H1 (cell line): ENCODE data around the gene FASTK. TPM values are rescaled to one million over a fixed set of nuclear protein-coding genes. Genes with fewer than 3 reads are reported as not detected.

Experiments
- CTCF ChIA-PET: fragments of 300-600 bp; sonication (Branson Sonifier 250); formaldehyde crosslinking; loops from one replicate; lab custom pipeline; 2021; ENCODE audit not compliant: partially characterized antibody; lab: Charles Lee
- POLR2A ChIA-PET: fragments of 300-600 bp; sonication (Branson Sonifier 250); formaldehyde crosslinking; loops from one replicate; lab custom pipeline; 2021; ENCODE audit warnings: inconsistent platforms; ENCODE audit not compliant: partially characterized antibody; lab: Charles Lee
- DNase-seq, 2 experiments: peaks; one replicate each; pipeline versions ENCODE4 v3.0.0 to v3.0.0-alpha.2; 2010 to 2022; ENCODE audit warnings: low spot score in 2 of 2, low read depth in 1 of 2, mixed read lengths in 1 of 2
- FAIRE-seq: peaks from 2 replicates; lab custom pipeline; 2011; peaks lifted over from hg19 to GRCh38; lab: Jason Lieb, UNC
- H2AFZ ChIP-seq: 2 replicates; pipeline ENCODE4 v1.8.1; 2012; ENCODE audit warnings: low read length, inconsistent platforms
- H2AK5ac ChIP-seq: 2 replicates; pipeline ENCODE4 v1.6.1; 2013; ENCODE audit warnings: low read depth, low read length
- H2BK120ac ChIP-seq: replicated peaks from 2 replicates; pipeline ENCODE3; 2013; ENCODE audit warnings: low read depth, low read length, inconsistent platforms
- H2BK12ac ChIP-seq: 2 replicates; pipeline ENCODE4 v1.6.1; 2013; ENCODE audit warnings: low read depth, low read length
- H2BK15ac ChIP-seq: 2 replicates; pipeline ENCODE4 v1.6.1; 2013; ENCODE audit warnings: low read length
- H2BK20ac ChIP-seq: 2 replicates; pipeline ENCODE4 v1.6.1; 2013; ENCODE audit warnings: low read length
- H2BK5ac ChIP-seq: 2 replicates; pipeline ENCODE4 v1.6.1; 2013; ENCODE audit warnings: low read depth, low read length
- H3K14ac ChIP-seq: 2 replicates; pipeline ENCODE4 v1.6.1; 2013; ENCODE audit warnings: inconsistent platforms; ENCODE audit not compliant: insufficient read length
- H3K18ac ChIP-seq: 2 replicates; pipeline ENCODE4 v1.6.1; 2013; ENCODE audit warnings: low read length; ENCODE audit errors: extremely low read depth
- H3K23ac ChIP-seq: 2 replicates; pipeline ENCODE4 v1.6.1; 2013; ENCODE audit warnings: inconsistent platforms; ENCODE audit not compliant: insufficient read length
- H3K23me2 ChIP-seq: 2 replicates; pipeline ENCODE4 v1.6.1; 2013; ENCODE audit warnings: low read depth, low read length
- H3K27ac ChIP-seq: 2 replicates; pipeline ENCODE4 v1.6.1; 2011; ENCODE audit warnings: low read depth, low read length, inconsistent platforms
- H3K27me3 ChIP-seq, 4 experiments: replicated peaks in 1 of 4; 1 replicate in 1 of 4; 2 replicates in 3 of 4; pipeline versions ENCODE4 v1.6.1 to v1.8.1; 2011 to 2013; ENCODE audit warnings: low read length in 3 of 4, mild to moderate bottlenecking in 3 of 4, inconsistent platforms in 2 of 4, mixed read lengths in 2 of 4, moderate library complexity in 1 of 4; ENCODE audit not compliant: control insufficient read depth in 3 of 4, insufficient read depth in 3 of 4; ENCODE audit errors: extremely low read depth in 1 of 4
- H3K36me3 ChIP-seq, 4 experiments: 2 replicates each; pipeline versions ENCODE4 v1.6.1 to v1.8.1; 2011 to 2013; ENCODE audit warnings: mild to moderate bottlenecking in 4 of 4, low read length in 3 of 4, moderate library complexity in 2 of 4, control low read depth in 1 of 4, inconsistent platforms in 1 of 4; ENCODE audit not compliant: insufficient read depth in 4 of 4, control insufficient read depth in 2 of 4
- H3K4ac ChIP-seq: replicated peaks from 2 replicates; pipeline ENCODE3; 2013; ENCODE audit warnings: low read length, low read depth, mixed read lengths, inconsistent platforms; ENCODE audit not compliant: insufficient read length
- H3K4me1 ChIP-seq, 4 experiments: replicated peaks in 1 of 4; 1 replicate in 1 of 4; 2 replicates in 3 of 4; pipeline versions ENCODE4 v1.6.1 to v1.8.1; 2011 to 2013; ENCODE audit warnings: low read length in 3 of 4, inconsistent platforms in 2 of 4, mixed read lengths in 1 of 4; ENCODE audit not compliant: insufficient read depth in 4 of 4, control insufficient read depth in 3 of 4
- H3K4me2 ChIP-seq, 2 experiments: 2 replicates each; pipeline versions ENCODE4 v1.6.1 to v1.8.1; 2011 to 2013; ENCODE audit warnings: low read depth in 2 of 2, low read length in 2 of 2, control low read depth in 1 of 2, inconsistent platforms in 1 of 2, mild to moderate bottlenecking in 1 of 2; ENCODE audit not compliant: insufficient read depth in 1 of 2
- H3K4me3 ChIP-seq, 4 experiments: fragments of 200-600, 300-600 bp in 1 of 4; sonication (generic), shearing (Covaris generic), sonication (Bioruptor Twin) in 1 of 4; 2 replicates each; pipeline versions ENCODE4 v1.5.1 to v1.8.1; 2011 to 2016; ENCODE audit warnings: low read length in 4 of 4, low read depth in 3 of 4, control low read depth in 2 of 4, inconsistent platforms in 2 of 4, mild to moderate bottlenecking in 2 of 4, mixed read lengths in 1 of 4, moderate library complexity in 1 of 4; ENCODE audit not compliant: insufficient read depth in 2 of 4; ENCODE audit errors: extremely low read depth in 1 of 4
- H3K56ac ChIP-seq: replicated peaks from 2 replicates; pipeline ENCODE3; 2013; ENCODE audit warnings: low read depth, mild to moderate bottlenecking, mixed read lengths, low read length, inconsistent platforms; ENCODE audit not compliant: insufficient read length
- H3K79me1 ChIP-seq: 2 replicates; pipeline ENCODE4 v1.6.1; 2013; ENCODE audit warnings: low read depth, low read length, control low read depth
- H3K79me2 ChIP-seq, 2 experiments: 2 replicates each; pipeline versions ENCODE4 v1.6.1 to v1.8.1; 2012 to 2013; ENCODE audit warnings: low read length in 2 of 2, mild to moderate bottlenecking in 2 of 2, inconsistent platforms in 1 of 2; ENCODE audit not compliant: insufficient read depth in 2 of 2, control insufficient read depth in 1 of 2
- H3K9ac ChIP-seq, 4 experiments: replicated peaks in 1 of 4; 1 replicate in 1 of 4; 2 replicates in 3 of 4; pipeline versions ENCODE4 v1.6.1 to v1.8.1; 2011 to 2013; ENCODE audit warnings: low read depth in 3 of 4, low read length in 3 of 4, control low read depth in 2 of 4, mild to moderate bottlenecking in 2 of 4, moderate library complexity in 2 of 4, inconsistent platforms in 1 of 4; ENCODE audit errors: extremely low read depth in 1 of 4
- H3K9me3 ChIP-seq, 2 experiments: 2 replicates each; pipeline versions ENCODE4 v1.6.1 to v1.8.1; 2012 to 2013; ENCODE audit warnings: mild to moderate bottlenecking in 2 of 2, moderate library complexity in 2 of 2, control low read depth in 1 of 2, inconsistent platforms in 1 of 2, low read depth in 1 of 2, low read length in 1 of 2, mixed read lengths in 1 of 2; ENCODE audit not compliant: insufficient read depth in 2 of 2
- H4K20me1 ChIP-seq, 2 experiments: replicated peaks in 1 of 2; 2 replicates each; pipeline versions ENCODE3 to v1.8.1; 2011 to 2013; ENCODE audit warnings: inconsistent platforms in 2 of 2, low read length in 2 of 2, mild to moderate bottlenecking in 1 of 2; ENCODE audit not compliant: insufficient read depth in 2 of 2, control insufficient read depth in 1 of 2
- H4K5ac ChIP-seq: 2 replicates; pipeline ENCODE4 v1.6.1; 2013; ENCODE audit warnings: low read length, low read depth, mixed read lengths, inconsistent platforms; ENCODE audit not compliant: insufficient read length
- H4K8ac ChIP-seq: 2 replicates; pipeline ENCODE4 v1.8.0; 2013; ENCODE audit warnings: mild to moderate bottlenecking, moderate library complexity, low read length, inconsistent platforms; ENCODE audit not compliant: insufficient read depth; ENCODE audit errors: extremely low read depth
- H4K91ac ChIP-seq: replicated peaks from 2 replicates; pipeline ENCODE3; 2013; ENCODE audit warnings: low read length, mixed read lengths, inconsistent platforms; ENCODE audit not compliant: insufficient read length
- ASH2L ChIP-seq: fragments of 200-600, 300-600 bp; sonication (generic); IDR thresholded peaks from one replicate; pipeline ENCODE4 v1.7.1; 2017; ENCODE audit warnings: low read length
- CTCF ChIP-seq, 3 experiments: IDR thresholded peaks; 1 replicate in 2 of 3; 2 replicates in 1 of 3; pipeline versions ENCODE4 v1.5.1 to v1.6.1; 2011; ENCODE audit warnings: low read length in 3 of 3, mild to moderate bottlenecking in 3 of 3, inconsistent platforms in 2 of 3, low read depth in 1 of 3, moderate library complexity in 1 of 3; ENCODE audit not compliant: insufficient read depth in 1 of 3; ENCODE audit errors: control extremely low read depth in 1 of 3
- HDAC2 ChIP-seq, 2 experiments: fragments of 300-600 bp in 1 of 2; sonication (generic) in 1 of 2; IDR thresholded peaks; 2 replicates each; pipeline ENCODE4 v1.6.1; 2011 to 2012; ENCODE audit warnings: low read depth in 2 of 2, low read length in 2 of 2, mild to moderate bottlenecking in 2 of 2, moderate library complexity in 2 of 2, borderline replicate concordance in 1 of 2, inconsistent platforms in 1 of 2
- KDM4A ChIP-seq: IDR thresholded peaks from one replicate; pipeline ENCODE4 v1.7.1; 2012; ENCODE audit warnings: low read depth, mild to moderate bottlenecking, moderate library complexity, low read length, inconsistent platforms; ENCODE audit not compliant: severe bottlenecking
- TAF7 ChIP-seq: optimal IDR thresholded peaks from 2 replicates; pipeline ENCODE3; 2011; ENCODE audit warnings: low read depth, mild to moderate bottlenecking, inconsistent platforms, low read length, moderate library complexity, borderline replicate concordance
- TBP ChIP-seq: IDR thresholded peaks from 2 replicates; pipeline ENCODE4 v1.6.1; 2011; ENCODE audit warnings: low read depth, low read length, improper control_type of control experiment
- USF2 ChIP-seq: IDR thresholded peaks from 2 replicates; pipeline ENCODE4 v1.6.1; 2011; ENCODE audit warnings: low read length, improper control_type of control experiment
- YY1 ChIP-seq: IDR thresholded peaks from 2 replicates; pipeline ENCODE4 v1.6.1; 2011; ENCODE audit warnings: low read depth, mild to moderate bottlenecking, low read length
- WGBS, 2 experiments: shearing (Covaris generic) in 1 of 2; methylation state at CpG; one replicate each; pipeline versions ENCODE4 v1.1.6 to v1.1.7; 2013 to 2015; ENCODE audit warnings: low lambda C conversion rate in 2 of 2, mixed read lengths in 2 of 2, inconsistent platforms in 1 of 2, low coverage in 1 of 2, missing lambda C conversion rate in 1 of 2; ENCODE audit not compliant: insufficient replicate concordance in 2 of 2, insufficient coverage in 1 of 2, insufficient read length in 1 of 2; ENCODE audit errors: extremely low coverage in 1 of 2, missing lambda C conversion rate in 1 of 2; 5-methylcytosine and 5-hydroxymethylcytosine counted together
- polyA plus RNA-seq, 7 experiments: library from polyadenylated mRNA; depleted of rRNA in 3 of 7; stranded (reverse) in 5 of 7; unstranded in 2 of 7; fragments of >200 nt in 5 of 7; fragments of 200-250 nt in 2 of 7; gene quantifications; 1 replicate in 5 of 7; 2 replicates in 1 of 7; 4 replicates in 1 of 7; pipeline versions ENCODE4 v1.2.1 to v1.2.3, GENCODE V29; 2011 to 2013; ENCODE audit warnings: missing spikeins in 2 of 7, mixed read lengths in 2 of 7
- total RNA-seq: library from RNA; stranded (reverse); fragmentation: NEBNext Ultra II Directional; extraction: Animal tissue kit (Norgen Biotek cat#: 25700); gene quantifications from 2 replicates; pipeline ENCODE4 v1.2.1, GENCODE V29; 2021

FASTK gene
- total and polyA plus RNA-seq, 2 of the 8 experiments (the other 6 are each of a cell fraction or from before 2014, with no cell fraction given), result 39.4 to 84.0 TPM

- no peaks in the 10 kb centered on the region for H3K79me1 ChIP-seq
- H4K20me1 ChIP-seq, result peaks cover 10 to 30% of the 10 kb centered on the region in 2 experiments
- H3K56ac ChIP-seq, result peak overlapping the region; percentile 36
- H3K4me1 ChIP-seq, result peaks cover 0 to 23% (median 7%) of the 10 kb centered on the region in 4 experiments; a peak in 6 of 7 replicates
- no peak for FAIRE-seq
- H3K23ac ChIP-seq, result no peak overlapping the region
- H3K27ac ChIP-seq, result no peak overlapping the region
- no peak overlapping the region for H3K14ac ChIP-seq
- H3K18ac ChIP-seq, result no peak overlapping the region; the same call in 1 of the 2 replicates
- H2BK15ac ChIP-seq, result 0 out of 2 replicates have a peak overlapping the region, but pooled peaks have one; percentile 10
- peaks cover 0 to 20% (median 0%) of the 10 kb centered on the region in 4 experiments; a peak in 2 of 8 replicates for H3K36me3 ChIP-seq
- 1% methylated on average over 20 of the region's 22 CpGs; no CpG with 5 or more reads in 1 of the 2 experiments for WGBS, 2 experiments
- no peak overlapping the region for H4K5ac ChIP-seq
- H3K9me3 ChIP-seq, result no peaks in the 10 kb centered on the region
- H3K4me2 ChIP-seq, result peak overlapping the region; percentile 47 to 92
- H3K4ac ChIP-seq, result no peak overlapping the region
- TF ChIP-seq YY1 (0 out of 2 replicates have a peak, but pooled peaks have one; percentile 51), HDAC2 (IDR thresholded peaks at IDR 0.05; ENCODE audit: borderline replicate concordance in 1 of 2, low read depth in 2 of 2, low read length in 2 of 2) (peak; percentile 8 to 68; a peak in 1 of 4 replicates), KDM4A (no peak), ASH2L (peak; percentile 91), CTCF (IDR thresholded peaks at IDR 0.05; ENCODE audit: control extremely low read depth in 1 of 3, insufficient read depth in 1 of 3, low read depth in 1 of 3, low read length in 3 of 3) (peak in 2 of 3 experiments; percentile 34 to 70; a peak in 3 of 4 replicates), TBP (0 out of 2 replicates have a peak, but pooled peaks have one; percentile 34), USF2 (no peak), TAF7 (peak; percentile 51)
- H3K27me3 ChIP-seq, result peaks cover 0 to 13% (median 4%) of the 10 kb centered on the region in 4 experiments; a peak in 5 of 7 replicates
- H2BK5ac ChIP-seq, result peak overlapping the region; percentile 44; the same call in 1 of the 2 replicates
- no peak overlapping the region; a peak in 1 of 7 replicates for H3K9ac ChIP-seq
- H2AFZ ChIP-seq, result no peak overlapping the region
- POLR2A ChIA-PET, result interaction anchor here (0.7 to 2.0 kb wide), 7 partner anchors 10 to 51 kb away, joined by 3 to 6 read pairs (median 4); no protein-coding TSS in a partner anchor
- peak overlapping the region; percentile 29 to 75 (median 48) for H3K4me3 ChIP-seq
- CTCF ChIA-PET, result interaction anchor here (0.6 to 11.7 kb wide), 15 partner anchors 10 to 126 kb away, joined by 3 to 197 read pairs (median 5); partner anchors contain the start of genes ABCF2 and GBX1
- H2BK12ac ChIP-seq, result no peak overlapping the region
- H3K79me2 ChIP-seq, result no peaks in the 10 kb centered on the region
- no peak overlapping the region for H2BK20ac ChIP-seq
- no peak overlapping the region for H2BK120ac ChIP-seq
- H4K8ac ChIP-seq, result no peak overlapping the region; the same call in 1 of the 2 replicates
- peaks cover 5% of the 10 kb centered on the region; the same call in 1 of the 2 replicates for H3K23me2 ChIP-seq
- DNase-seq, result no peak
- no peak overlapping the region for H2AK5ac ChIP-seq
- no peak overlapping the region for H4K91ac ChIP-seq
Observed at GRCh38 chr7:151125470-151125845, 44.8 kb upstream of the FASTK start.
